ENCODE data around the gene RFX1. TPM values are rescaled to one million over a fixed set of nuclear protein-coding genes. Genes with fewer than 3 reads are reported as not detected.
"Not testable (repeated sequence)": the region's sequence is repeated elsewhere in the genome, so short reads cannot be mapped to it uniquely, and the experiment has no call there.

The RFX1 gene
- total RNA-seq, 1 experiment from 2014 or later, result 20.4 TPM

DNA sequence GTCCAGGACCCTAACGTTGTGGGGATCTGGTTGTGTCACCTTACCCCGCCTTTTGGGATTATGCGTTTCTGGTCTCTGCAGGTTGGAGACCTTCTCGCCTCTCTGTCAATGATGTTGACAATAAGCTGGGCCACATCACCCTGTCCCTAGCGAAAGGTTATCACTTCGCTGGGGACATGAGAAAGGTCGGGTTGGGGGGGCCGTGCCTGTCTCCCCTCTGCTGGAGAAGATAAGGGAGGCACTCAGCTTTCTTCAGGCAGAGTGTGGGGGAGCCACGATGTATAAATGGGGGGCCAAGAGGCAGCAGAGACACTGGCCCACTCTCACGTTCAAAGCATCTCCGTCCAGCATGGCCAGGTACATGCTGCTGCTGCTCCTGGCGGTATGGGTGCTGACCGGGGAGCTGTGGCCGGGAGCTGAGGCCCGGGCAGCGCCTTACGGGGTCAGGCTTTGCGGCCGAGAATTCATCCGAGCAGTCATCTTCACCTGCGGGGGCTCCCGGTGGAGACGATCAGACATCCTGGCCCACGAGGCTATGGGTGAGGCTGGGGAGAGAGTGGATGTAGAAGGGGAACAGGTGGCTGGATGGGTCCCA lies 21.8 kb upstream of the RFX1 start, which contains the start of gene RLN3 (continued):
- TF ChIP-seq NFYB (CRISPR knock-in tag; conservative IDR thresholded peaks at IDR 0.05; ENCODE audit: low read depth) (no peak), TP53 (CRISPR knock-in tag; IDR thresholded peaks at IDR 0.05) (no peak), CBFB (CRISPR knock-in tag; IDR thresholded peaks at IDR 0.05; ENCODE audit: low read depth) (no peak), OVOL2 (CRISPR knock-in tag; IDR thresholded peaks at IDR 0.05; ENCODE audit: borderline replicate concordance) (no peak), ZSCAN18 (CRISPR knock-in tag; IDR thresholded peaks at IDR 0.05) (no peak), E2F4 (CRISPR knock-in tag; IDR thresholded peaks at IDR 0.05; ENCODE audit: borderline replicate concordance, low read depth) (no peak), FOXP4 (CRISPR knock-in tag; IDR thresholded peaks at IDR 0.05) (no peak)
- TF ChIP-seq, protein P1, sequence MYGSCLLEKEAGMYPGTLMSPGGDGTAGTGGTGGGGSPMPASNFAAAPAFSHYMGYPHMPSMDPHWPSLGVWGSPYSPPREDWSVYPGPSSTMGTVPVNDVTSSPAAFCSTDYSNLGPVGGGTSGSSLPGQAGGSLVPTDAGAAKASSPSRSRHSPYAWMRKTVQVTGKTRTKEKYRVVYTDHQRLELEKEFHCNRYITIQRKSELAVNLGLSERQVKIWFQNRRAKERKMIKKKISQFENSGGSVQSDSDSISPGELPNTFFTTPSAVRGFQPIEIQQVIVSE (CRISPR knock-in tag; IDR thresholded peaks at IDR 0.05; ENCODE audit: borderline replicate concordance), result no peak
- TF ChIP-seq, protein P2, sequence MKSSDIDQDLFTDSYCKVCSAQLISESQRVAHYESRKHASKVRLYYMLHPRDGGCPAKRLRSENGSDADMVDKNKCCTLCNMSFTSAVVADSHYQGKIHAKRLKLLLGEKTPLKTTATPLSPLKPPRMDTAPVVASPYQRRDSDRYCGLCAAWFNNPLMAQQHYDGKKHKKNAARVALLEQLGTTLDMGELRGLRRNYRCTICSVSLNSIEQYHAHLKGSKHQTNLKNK (CRISPR knock-in tag; IDR thresholded peaks at IDR 0.05), result no peak

DNA sequence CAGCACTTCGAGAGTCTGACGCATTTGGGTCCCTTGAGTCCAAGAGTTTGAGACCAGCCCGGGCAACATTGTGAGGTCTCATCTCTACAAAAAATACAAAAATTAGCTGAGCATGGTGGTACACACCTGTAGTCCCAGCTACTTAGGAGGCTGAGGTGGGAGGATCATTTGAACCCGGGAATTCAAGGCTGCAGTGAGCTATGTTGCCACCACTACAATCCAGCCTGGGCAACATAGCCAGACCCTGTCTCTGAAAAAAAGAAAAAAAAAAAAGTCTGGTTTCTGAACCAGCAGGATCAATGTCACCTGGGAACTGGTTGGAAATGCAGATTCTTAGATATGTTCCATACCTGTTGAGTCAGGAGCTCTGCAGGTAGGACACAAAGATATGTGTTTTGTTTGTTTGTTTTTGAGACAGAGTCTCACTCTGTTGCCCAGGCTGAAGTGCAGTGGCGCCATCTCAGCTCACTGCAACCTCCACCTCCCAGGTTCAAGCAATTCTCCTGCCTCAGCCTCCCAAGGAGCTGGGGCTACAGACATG lies 20.6 kb upstream of the RFX1 start:
- H3K9me3 Mint-ChIP-seq, result not testable (repeated sequence)

DNA sequence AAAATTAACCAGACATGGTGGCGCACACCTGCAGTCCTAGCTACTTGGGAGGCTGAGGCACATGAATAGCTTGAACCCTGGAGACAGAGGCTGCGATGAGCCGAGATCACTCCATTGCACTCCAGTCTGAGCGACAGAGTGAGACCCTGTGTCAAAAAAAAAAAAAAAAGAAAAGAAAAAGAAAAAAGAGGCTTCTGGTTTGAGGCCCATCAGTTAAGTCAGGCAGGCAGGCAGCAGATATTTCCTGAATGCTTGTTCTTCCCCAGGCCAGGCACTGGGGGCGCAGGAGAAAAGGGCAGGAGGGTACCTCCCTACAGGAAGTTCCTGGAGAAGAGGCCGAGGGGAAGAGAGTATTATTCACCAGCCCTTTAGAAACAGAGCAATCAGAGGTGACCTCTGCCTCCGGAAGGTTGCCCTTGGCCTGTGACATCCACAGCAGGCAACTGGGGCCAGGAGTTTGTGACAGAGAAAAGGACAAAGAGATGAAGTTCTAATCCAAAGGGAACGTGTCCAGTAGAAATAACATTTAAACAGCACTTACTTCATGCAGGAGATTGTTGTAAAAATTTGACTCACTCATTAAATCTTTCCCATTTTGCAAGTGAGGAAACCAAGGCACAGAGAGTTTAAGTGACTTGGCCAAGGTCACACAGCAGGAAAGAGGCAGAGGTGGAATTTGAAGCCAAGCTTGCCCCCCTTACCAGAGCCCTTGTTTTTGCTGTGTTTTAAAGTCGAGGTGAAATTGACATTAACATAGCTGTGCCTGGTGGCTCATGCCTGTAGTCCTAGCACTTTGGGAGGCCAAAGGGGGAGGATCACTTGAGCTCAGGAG lies 17.5 kb upstream of the RFX1 start:
- ChIA-PET POLR2A (interaction anchor here (1.2 kb wide), 1 partner anchor 89 kb away, joined by 3 read pairs; no protein-coding TSS in a partner anchor), CTCF (interaction anchor here (0.6 to 3.4 kb wide), 9 partner anchors 8 to 50 kb away, joined by 3 to 33 read pairs (median 5); partner anchors contain the start of gene IL27RA)
- Mint-ChIP-seq H3K4me1 (peaks cover 5% of the 10 kb centered on the region), H3K9me3 (no peaks in the 10 kb centered on the region), H3K4me3 (no peak overlapping the region), H3K36me3 (no peaks in the 10 kb centered on the region), H3K27me3 (ENCODE audit: low read depth) (no peaks in the 10 kb centered on the region), H3K27ac (peak overlapping the region; percentile 99)
- 0 out of 2 replicates have a peak, but pooled peaks have one; percentile 44 for TF ChIP-seq ESRRA (CRISPR knock-in tag; IDR thresholded peaks at IDR 0.05; ENCODE audit: borderline replicate concordance)
- TF ChIP-seq, protein P3, sequence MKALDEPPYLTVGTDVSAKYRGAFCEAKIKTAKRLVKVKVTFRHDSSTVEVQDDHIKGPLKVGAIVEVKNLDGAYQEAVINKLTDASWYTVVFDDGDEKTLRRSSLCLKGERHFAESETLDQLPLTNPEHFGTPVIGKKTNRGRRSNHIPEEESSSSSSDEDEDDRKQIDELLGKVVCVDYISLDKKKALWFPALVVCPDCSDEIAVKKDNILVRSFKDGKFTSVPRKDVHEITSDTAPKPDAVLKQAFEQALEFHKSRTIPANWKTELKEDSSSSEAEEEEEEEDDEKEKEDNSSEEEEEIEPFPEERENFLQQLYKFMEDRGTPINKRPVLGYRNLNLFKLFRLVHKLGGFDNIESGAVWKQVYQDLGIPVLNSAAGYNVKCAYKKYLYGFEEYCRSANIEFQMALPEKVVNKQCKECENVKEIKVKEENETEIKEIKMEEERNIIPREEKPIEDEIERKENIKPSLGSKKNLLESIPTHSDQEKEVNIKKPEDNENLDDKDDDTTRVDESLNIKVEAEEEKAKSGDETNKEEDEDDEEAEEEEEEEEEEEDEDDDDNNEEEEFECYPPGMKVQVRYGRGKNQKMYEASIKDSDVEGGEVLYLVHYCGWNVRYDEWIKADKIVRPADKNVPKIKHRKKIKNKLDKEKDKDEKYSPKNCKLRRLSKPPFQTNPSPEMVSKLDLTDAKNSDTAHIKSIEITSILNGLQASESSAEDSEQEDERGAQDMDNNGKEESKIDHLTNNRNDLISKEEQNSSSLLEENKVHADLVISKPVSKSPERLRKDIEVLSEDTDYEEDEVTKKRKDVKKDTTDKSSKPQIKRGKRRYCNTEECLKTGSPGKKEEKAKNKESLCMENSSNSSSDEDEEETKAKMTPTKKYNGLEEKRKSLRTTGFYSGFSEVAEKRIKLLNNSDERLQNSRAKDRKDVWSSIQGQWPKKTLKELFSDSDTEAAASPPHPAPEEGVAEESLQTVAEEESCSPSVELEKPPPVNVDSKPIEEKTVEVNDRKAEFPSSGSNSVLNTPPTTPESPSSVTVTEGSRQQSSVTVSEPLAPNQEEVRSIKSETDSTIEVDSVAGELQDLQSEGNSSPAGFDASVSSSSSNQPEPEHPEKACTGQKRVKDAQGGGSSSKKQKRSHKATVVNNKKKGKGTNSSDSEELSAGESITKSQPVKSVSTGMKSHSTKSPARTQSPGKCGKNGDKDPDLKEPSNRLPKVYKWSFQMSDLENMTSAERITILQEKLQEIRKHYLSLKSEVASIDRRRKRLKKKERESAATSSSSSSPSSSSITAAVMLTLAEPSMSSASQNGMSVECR (CRISPR knock-in tag; IDR thresholded peaks at IDR 0.05; ENCODE audit: borderline replicate concordance), result no peak
- peak; percentile 77 for DNase-seq (ENCODE audit: low spot score)
- peak; percentile 97 for ATAC-seq

More for the DNA sequence above, 20.6 kb upstream of the RFX1 start:
- H3K36me3 Mint-ChIP-seq; H3K27ac Mint-ChIP-seq; DNase-seq (ENCODE audit: low spot score); H3K4me3 Mint-ChIP-seq; POLR2A ChIA-PET; H3K4me1 Mint-ChIP-seq; ATAC-seq: not testable (repeated sequence)
- H3K27me3 Mint-ChIP-seq (ENCODE audit: low read depth), result peaks cover 15% of the 10 kb centered on the region
- CTCF ChIA-PET, result interaction anchor here (3.0 kb wide), 1 partner anchor 32 kb away, joined by 12 read pairs; no protein-coding TSS in a partner anchor
